HepG2 (cell line): ENCODE data around the gene STEAP1B.

Experiments
- CBFB ChIP-seq: sonication (generic); formaldehyde crosslinking; IDR thresholded peaks from 2 replicates; pipeline ENCODE4 v1.4.0; 2020; ENCODE audit warnings: missing genetic modification reagents
- HNRNPUL1 ChIP-seq: fragments of 200-400 bp; formaldehyde crosslinking; IDR thresholded peaks from 2 replicates; pipeline ENCODE4 v1.6.1; 2017; ENCODE audit warnings: low read depth, mild to moderate bottlenecking, low read length, moderate library complexity
- MEIS1 ChIP-seq: sonication (generic); formaldehyde crosslinking; IDR thresholded peaks from 2 replicates; pipeline ENCODE4 v1.9.0; 2021; ENCODE audit warnings: mild to moderate bottlenecking, missing genetic modification reagents, moderate library complexity, borderline replicate concordance
- POLR2A ChIP-seq, 2 experiments: IDR thresholded peaks; 2 replicates each; pipeline ENCODE4 v1.6.1; 2011; ENCODE audit warnings: low read depth in 2 of 2, low read length in 2 of 2, mild to moderate bottlenecking in 1 of 2, moderate library complexity in 1 of 2; ENCODE audit not compliant: insufficient read depth in 1 of 2
- SOX13 ChIP-seq, 3 experiments: fragments of 450-650 bp in 1 of 3; sonication (generic) in 1 of 3; formaldehyde crosslinking in 1 of 3; IDR thresholded peaks in 2 of 3; conservative IDR thresholded peaks in 1 of 3; 2 replicates each; pipeline versions ENCODE4 v1.5.0 to v1.6.1; 2016 to 2020; ENCODE audit warnings: antibody characterized with exemption in 1 of 3, mild to moderate bottlenecking in 1 of 3, missing compliant biosample characterization in 1 of 3, missing genetic modification reagents in 1 of 3, moderate library complexity in 1 of 3
- ZNF253 ChIP-seq: sonication (generic); formaldehyde crosslinking; IDR thresholded peaks from 2 replicates; pipeline ENCODE4 v1.8.0; 2022; ENCODE audit warnings: mild to moderate bottlenecking, missing genetic modification reagents, borderline replicate concordance
- ZNF292 ChIP-seq: sonication (generic); formaldehyde crosslinking; IDR thresholded peaks from 2 replicates; pipeline ENCODE4 v1.8.1; 2022; ENCODE audit warnings: mild to moderate bottlenecking, low read depth, missing genetic modification reagents, borderline replicate concordance
- ZNF317 ChIP-seq: sonication (generic); formaldehyde crosslinking; IDR thresholded peaks from 2 replicates; pipeline ENCODE4 v1.5.0; 2020; ENCODE audit warnings: mild to moderate bottlenecking, missing genetic modification reagents
- ZNF557 ChIP-seq: sonication (generic); formaldehyde crosslinking; IDR thresholded peaks from 2 replicates; pipeline ENCODE4 v1.4.0; 2020; ENCODE audit warnings: missing genetic modification reagents
- ZSCAN29 ChIP-seq: sonication (generic); formaldehyde crosslinking; conservative IDR thresholded peaks from 2 replicates; pipeline ENCODE4 v1.4.0; 2020; ENCODE audit warnings: mild to moderate bottlenecking, missing genetic modification reagents
- TF ChIP-seq, protein P1 (sequence below): IDR thresholded peaks from 2 replicates; pipeline ENCODE4 v1.6.1; 2012; ENCODE audit warnings: inconsistent platforms
- TF ChIP-seq, protein P2 (sequence below): sonication (generic); formaldehyde crosslinking; IDR thresholded peaks from 2 replicates; pipeline ENCODE4 v1.4.0; 2020; ENCODE audit warnings: missing genetic modification reagents, borderline replicate concordance
- TF ChIP-seq, protein P3 (sequence below), 2 experiments: IDR thresholded peaks; 2 replicates each; pipeline ENCODE4 v1.6.1; 2011 to 2012; ENCODE audit warnings: low read length in 2 of 2, borderline replicate concordance in 1 of 2, low read depth in 1 of 2, mild to moderate bottlenecking in 1 of 2, moderate library complexity in 1 of 2

DNA sequence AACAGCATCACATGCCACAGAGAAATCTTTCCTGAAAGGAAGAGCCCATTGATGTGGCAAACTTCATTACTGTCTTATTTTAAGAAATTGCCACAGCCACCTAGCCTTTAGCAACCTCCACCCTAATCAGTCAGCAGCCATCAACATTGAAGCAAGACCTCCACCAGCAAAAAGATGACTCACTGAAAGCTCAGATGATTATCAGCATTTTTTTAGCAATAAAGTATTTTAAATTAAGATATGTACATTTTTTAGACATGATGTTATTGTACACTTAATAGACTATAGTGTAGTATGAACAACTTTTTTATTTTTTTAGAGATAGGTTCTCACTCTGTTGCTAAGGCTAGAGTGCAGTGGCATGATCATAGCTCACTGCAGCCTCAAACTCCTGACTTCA lies 14.8 kb downstream of the STEAP1B start:
- TF ChIP-seq ZSCAN29 (CRISPR knock-in tag) (no peak), ZNF253 (CRISPR knock-in tag) (no peak), SOX13 (IDR thresholded peaks at IDR 0.05) (no peak), SOX13 (CRISPR knock-in tag; conservative IDR thresholded peaks at IDR 0.05 in 1 of 2, IDR thresholded peaks at IDR 0.05 in 1 of 2) (no peak), POLR2A (IDR thresholded peaks at IDR 0.05; ENCODE audit: insufficient read depth in 1 of 2, low read depth in 2 of 2, low read length in 2 of 2) (no peak), ZNF317 (CRISPR knock-in tag) (no peak), MEIS1 (CRISPR knock-in tag) (no peak), HNRNPUL1 (no peak), CBFB (no peak), ZNF292 (CRISPR knock-in tag) (no peak), ZNF557 (no peak)
- TF ChIP-seq, protein P1, sequence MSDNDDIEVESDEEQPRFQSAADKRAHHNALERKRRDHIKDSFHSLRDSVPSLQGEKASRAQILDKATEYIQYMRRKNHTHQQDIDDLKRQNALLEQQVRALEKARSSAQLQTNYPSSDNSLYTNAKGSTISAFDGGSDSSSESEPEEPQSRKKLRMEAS: no peak
- TF ChIP-seq, protein P2, sequence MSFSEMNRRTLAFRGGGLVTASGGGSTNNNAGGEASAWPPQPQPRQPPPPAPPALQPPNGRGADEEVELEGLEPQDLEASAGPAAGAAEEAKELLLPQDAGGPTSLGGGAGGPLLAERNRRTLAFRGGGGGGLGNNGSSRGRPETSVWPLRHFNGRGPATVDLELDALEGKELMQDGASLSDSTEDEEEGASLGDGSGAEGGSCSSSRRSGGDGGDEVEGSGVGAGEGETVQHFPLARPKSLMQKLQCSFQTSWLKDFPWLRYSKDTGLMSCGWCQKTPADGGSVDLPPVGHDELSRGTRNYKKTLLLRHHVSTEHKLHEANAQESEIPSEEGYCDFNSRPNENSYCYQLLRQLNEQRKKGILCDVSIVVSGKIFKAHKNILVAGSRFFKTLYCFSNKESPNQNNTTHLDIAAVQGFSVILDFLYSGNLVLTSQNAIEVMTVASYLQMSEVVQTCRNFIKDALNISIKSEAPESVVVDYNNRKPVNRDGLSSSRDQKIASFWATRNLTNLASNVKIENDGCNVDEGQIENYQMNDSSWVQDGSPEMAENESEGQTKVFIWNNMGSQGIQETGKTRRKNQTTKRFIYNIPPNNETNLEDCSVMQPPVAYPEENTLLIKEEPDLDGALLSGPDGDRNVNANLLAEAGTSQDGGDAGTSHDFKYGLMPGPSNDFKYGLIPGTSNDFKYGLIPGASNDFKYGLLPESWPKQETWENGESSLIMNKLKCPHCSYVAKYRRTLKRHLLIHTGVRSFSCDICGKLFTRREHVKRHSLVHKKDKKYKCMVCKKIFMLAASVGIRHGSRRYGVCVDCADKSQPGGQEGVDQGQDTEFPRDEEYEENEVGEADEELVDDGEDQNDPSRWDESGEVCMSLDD (CRISPR knock-in tag): no peak
- TF ChIP-seq, protein P3, sequence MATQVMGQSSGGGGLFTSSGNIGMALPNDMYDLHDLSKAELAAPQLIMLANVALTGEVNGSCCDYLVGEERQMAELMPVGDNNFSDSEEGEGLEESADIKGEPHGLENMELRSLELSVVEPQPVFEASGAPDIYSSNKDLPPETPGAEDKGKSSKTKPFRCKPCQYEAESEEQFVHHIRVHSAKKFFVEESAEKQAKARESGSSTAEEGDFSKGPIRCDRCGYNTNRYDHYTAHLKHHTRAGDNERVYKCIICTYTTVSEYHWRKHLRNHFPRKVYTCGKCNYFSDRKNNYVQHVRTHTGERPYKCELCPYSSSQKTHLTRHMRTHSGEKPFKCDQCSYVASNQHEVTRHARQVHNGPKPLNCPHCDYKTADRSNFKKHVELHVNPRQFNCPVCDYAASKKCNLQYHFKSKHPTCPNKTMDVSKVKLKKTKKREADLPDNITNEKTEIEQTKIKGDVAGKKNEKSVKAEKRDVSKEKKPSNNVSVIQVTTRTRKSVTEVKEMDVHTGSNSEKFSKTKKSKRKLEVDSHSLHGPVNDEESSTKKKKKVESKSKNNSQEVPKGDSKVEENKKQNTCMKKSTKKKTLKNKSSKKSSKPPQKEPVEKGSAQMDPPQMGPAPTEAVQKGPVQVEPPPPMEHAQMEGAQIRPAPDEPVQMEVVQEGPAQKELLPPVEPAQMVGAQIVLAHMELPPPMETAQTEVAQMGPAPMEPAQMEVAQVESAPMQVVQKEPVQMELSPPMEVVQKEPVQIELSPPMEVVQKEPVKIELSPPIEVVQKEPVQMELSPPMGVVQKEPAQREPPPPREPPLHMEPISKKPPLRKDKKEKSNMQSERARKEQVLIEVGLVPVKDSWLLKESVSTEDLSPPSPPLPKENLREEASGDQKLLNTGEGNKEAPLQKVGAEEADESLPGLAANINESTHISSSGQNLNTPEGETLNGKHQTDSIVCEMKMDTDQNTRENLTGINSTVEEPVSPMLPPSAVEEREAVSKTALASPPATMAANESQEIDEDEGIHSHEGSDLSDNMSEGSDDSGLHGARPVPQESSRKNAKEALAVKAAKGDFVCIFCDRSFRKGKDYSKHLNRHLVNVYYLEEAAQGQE (IDR thresholded peaks at IDR 0.05; ENCODE audit: borderline replicate concordance in 1 of 2, low read depth in 1 of 2, low read length in 2 of 2): no peak
